Vagina (tissue), 2 donors: Measurements from ENCODE around the gene CDK19.

Experiments
- POLR2A ChIP-seq, 2 donors: fragments of 450-650 bp; IDR thresholded peaks; one replicate each; pipeline ENCODE4 v1.6.1; 2017; ENCODE audit warnings: antibody characterized with exemption in 2 of 2, mild to moderate bottlenecking in 2 of 2, moderate library complexity in 2 of 2
- TF ChIP-seq, protein P1 (sequence below), 3 experiments: fragments of 450-650 bp in 2 of 3; fragments of 200-600 bp in 1 of 3; sonication (generic) in 1 of 3; IDR thresholded peaks; one replicate each; pipeline ENCODE4 v1.5.1; 2017 to 2019; ENCODE audit warnings: antibody characterized with exemption in 3 of 3, mild to moderate bottlenecking in 2 of 3, moderate library complexity in 2 of 3

DNA sequence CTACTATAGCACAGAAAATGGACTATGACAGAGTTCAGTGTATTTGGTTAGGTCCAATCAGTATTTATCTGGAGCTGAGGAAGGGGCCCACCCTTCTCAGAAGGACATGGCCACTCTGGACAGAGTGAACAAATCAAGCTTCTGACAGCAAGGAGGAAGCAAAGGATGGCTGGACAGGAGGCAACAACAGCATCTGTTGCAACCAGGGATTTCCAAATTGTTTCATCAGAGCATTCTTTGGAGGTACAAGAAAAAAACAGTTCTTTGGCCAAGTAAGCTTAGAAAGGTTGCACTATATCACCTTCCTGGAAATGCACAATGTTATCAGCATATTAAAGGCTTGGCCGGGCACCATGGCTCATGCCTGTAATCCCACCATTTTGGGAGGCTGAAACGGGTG is 220.2 kb downstream of the CDK19 start:
- TF ChIP-seq, protein P1, sequence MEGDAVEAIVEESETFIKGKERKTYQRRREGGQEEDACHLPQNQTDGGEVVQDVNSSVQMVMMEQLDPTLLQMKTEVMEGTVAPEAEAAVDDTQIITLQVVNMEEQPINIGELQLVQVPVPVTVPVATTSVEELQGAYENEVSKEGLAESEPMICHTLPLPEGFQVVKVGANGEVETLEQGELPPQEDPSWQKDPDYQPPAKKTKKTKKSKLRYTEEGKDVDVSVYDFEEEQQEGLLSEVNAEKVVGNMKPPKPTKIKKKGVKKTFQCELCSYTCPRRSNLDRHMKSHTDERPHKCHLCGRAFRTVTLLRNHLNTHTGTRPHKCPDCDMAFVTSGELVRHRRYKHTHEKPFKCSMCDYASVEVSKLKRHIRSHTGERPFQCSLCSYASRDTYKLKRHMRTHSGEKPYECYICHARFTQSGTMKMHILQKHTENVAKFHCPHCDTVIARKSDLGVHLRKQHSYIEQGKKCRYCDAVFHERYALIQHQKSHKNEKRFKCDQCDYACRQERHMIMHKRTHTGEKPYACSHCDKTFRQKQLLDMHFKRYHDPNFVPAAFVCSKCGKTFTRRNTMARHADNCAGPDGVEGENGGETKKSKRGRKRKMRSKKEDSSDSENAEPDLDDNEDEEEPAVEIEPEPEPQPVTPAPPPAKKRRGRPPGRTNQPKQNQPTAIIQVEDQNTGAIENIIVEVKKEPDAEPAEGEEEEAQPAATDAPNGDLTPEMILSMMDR (IDR thresholded peaks at IDR 0.05), result no peak
- TF ChIP-seq POLR2A (IDR thresholded peaks at IDR 0.05), result no peak
